ENCODE measurements around the gene EFNA1.
"Not testable (repeated sequence)": the region's sequence is repeated elsewhere in the genome, so short reads cannot be mapped to it uniquely, and the experiment has no call there.

The EFNA1 gene

GRCh38 chr1:155110826-155111225 lies 16.9 kb upstream of the EFNA1 start:
- Histone ChIP-seq H3K9me3 (ENCODE audit: control insufficient read depth, insufficient read depth, low read length) (no peaks in the 10 kb centered on the region), H3K4me3 (ENCODE audit: low read length) (no peak overlapping the region), H3K27ac (ENCODE audit: low read length) (no peak overlapping the region), H3K36me3 (ENCODE audit: control insufficient read depth, insufficient read depth, low read length) (no peaks in the 10 kb centered on the region), H3K4me1 (ENCODE audit: control insufficient read depth, insufficient read depth, low read length) (0 out of 2 replicates have a peak, but pooled peaks cover 2% of the 10 kb centered on the region), H3K27me3 (ENCODE audit: control insufficient read depth, insufficient read depth, low read length) (no peaks in the 10 kb centered on the region; the same call in 1 of the 2 replicates)
- WGBS (ENCODE audit: insufficient coverage, insufficient read length): no CpG with 5 or more reads among the region's 8 CpGs
- DNase-seq (ENCODE audit: low read depth, low spot score): no peak

- no peak for DNase-seq (ENCODE audit: low read depth, low spot score)
- Histone ChIP-seq H3K4me3 (ENCODE audit: low read length) (no peak overlapping the region), H3K27me3 (ENCODE audit: control insufficient read depth, insufficient read depth, low read length) (no peaks in the 10 kb centered on the region; the same call in 1 of the 2 replicates), H3K36me3 (ENCODE audit: control insufficient read depth, insufficient read depth, low read length) (no peaks in the 10 kb centered on the region), H3K4me1 (ENCODE audit: control insufficient read depth, insufficient read depth, low read length) (0 out of 2 replicates have a peak, but pooled peaks cover 2% of the 10 kb centered on the region), H3K9me3 (ENCODE audit: control insufficient read depth, insufficient read depth, low read length) (no peaks in the 10 kb centered on the region), H3K27ac (ENCODE audit: low read length) (no peak overlapping the region)
- no CpG with 5 or more reads among the region's 5 CpGs for WGBS (ENCODE audit: insufficient coverage, insufficient read length)
These were observed 14.2 kb upstream of the EFNA1 start for GRCh38 chr1:155113450-155113980.

GRCh38 chr1:155116113-155116764 lies 11.4 kb upstream of the EFNA1 start:
- no peaks in the 10 kb centered on the region for H3K36me3 ChIP-seq (ENCODE audit: control insufficient read depth, insufficient read depth, low read length)
- no peak for DNase-seq (ENCODE audit: low read depth, low spot score)
- H3K4me3 ChIP-seq (ENCODE audit: low read length): no peak overlapping the region
- H3K4me1 ChIP-seq (ENCODE audit: control insufficient read depth, insufficient read depth, low read length): 0 out of 2 replicates have a peak, but pooled peaks cover 2% of the 10 kb centered on the region
- peaks cover 3% of the 10 kb centered on the region for H3K27me3 ChIP-seq (ENCODE audit: control insufficient read depth, insufficient read depth, low read length)
- no CpG with 5 or more reads among the region's 5 CpGs for WGBS (ENCODE audit: insufficient coverage, insufficient read length)
- no peaks in the 10 kb centered on the region for H3K9me3 ChIP-seq (ENCODE audit: control insufficient read depth, insufficient read depth, low read length)
- no peak overlapping the region for H3K27ac ChIP-seq (ENCODE audit: low read length)

DNA sequence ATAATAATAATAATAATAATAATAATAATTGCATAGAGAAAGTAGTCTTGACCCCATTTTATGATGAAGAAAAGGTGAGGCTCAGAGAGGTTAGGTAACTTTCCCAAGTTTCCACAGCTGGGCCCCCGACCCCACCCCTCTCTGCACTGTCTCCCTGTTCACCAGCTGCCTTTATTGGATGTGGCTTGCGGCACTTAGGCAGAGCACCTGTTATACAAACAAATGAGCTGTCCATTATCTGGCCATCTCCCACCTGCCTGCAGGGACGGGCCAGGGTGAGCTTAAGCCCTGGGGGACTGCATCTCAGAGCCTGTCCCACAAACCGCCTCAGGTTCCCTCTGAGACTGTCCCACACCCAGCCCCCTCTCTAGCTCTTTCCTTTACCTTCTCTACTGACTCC lies 10.1 kb upstream of the EFNA1 start:
- no peaks in the 10 kb centered on the region for H3K9me3 ChIP-seq (ENCODE audit: control insufficient read depth, insufficient read depth, low read length)
- WGBS (ENCODE audit: insufficient coverage, insufficient read length): no CpG with 5 or more reads among the region's 4 CpGs
- peaks cover 3% of the 10 kb centered on the region; the same call in 1 of the 2 replicates for H3K27me3 ChIP-seq (ENCODE audit: control insufficient read depth, insufficient read depth, low read length)
- no peak overlapping the region for H3K27ac ChIP-seq (ENCODE audit: low read length)
- no peak for DNase-seq (ENCODE audit: low read depth, low spot score)
- no peaks in the 10 kb centered on the region for H3K4me1 ChIP-seq (ENCODE audit: control insufficient read depth, insufficient read depth, low read length)
- H3K36me3 ChIP-seq (ENCODE audit: control insufficient read depth, insufficient read depth, low read length): no peaks in the 10 kb centered on the region
- no peak overlapping the region for H3K4me3 ChIP-seq (ENCODE audit: low read length)

DNA sequence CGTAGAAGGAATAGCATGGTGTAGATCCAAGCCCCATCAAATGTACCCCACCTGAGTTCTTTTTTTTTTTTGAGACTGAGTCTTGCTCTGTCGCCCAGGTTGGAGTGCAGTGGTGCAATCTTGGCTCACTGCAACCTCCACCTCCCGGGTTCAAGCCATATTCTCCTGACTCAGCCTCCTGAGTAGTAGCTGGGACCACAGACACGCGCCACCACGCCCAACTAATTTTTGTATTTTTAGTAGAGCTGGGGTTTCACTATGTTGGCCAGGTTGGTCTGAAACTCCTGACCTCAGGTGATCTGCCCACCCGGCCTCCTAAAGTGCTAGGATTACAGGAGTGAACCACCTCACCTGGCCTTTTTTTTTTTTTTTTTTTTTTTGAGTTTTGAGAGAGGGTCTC lies 9.6 kb upstream of the EFNA1 start:
- H3K9me3 ChIP-seq (ENCODE audit: control insufficient read depth, insufficient read depth, low read length); H3K4me1 ChIP-seq (ENCODE audit: control insufficient read depth, insufficient read depth, low read length); H3K27me3 ChIP-seq (ENCODE audit: control insufficient read depth, insufficient read depth, low read length); H3K27ac ChIP-seq (ENCODE audit: low read length); H3K4me3 ChIP-seq (ENCODE audit: low read length); H3K36me3 ChIP-seq (ENCODE audit: control insufficient read depth, insufficient read depth, low read length); DNase-seq (ENCODE audit: low read depth, low spot score): not testable (repeated sequence)
- no CpG with 5 or more reads among the region's 7 CpGs for WGBS (ENCODE audit: insufficient coverage, insufficient read length)

GRCh38 chr1:155120253-155120652 lies 7.4 kb upstream of the EFNA1 start:
- H3K36me3 ChIP-seq (ENCODE audit: control insufficient read depth, insufficient read depth, low read length): no peaks in the 10 kb centered on the region
- H3K27me3 ChIP-seq (ENCODE audit: control insufficient read depth, insufficient read depth, low read length): peaks cover 5% of the 10 kb centered on the region; the same call in 1 of the 2 replicates
- no CpG with 5 or more reads among the region's 6 CpGs for WGBS (ENCODE audit: insufficient coverage, insufficient read length)
- no peaks in the 10 kb centered on the region for H3K9me3 ChIP-seq (ENCODE audit: control insufficient read depth, insufficient read depth, low read length)
- peaks cover 3% of the 10 kb centered on the region; the same call in 1 of the 2 replicates for H3K4me1 ChIP-seq (ENCODE audit: control insufficient read depth, insufficient read depth, low read length)
- no peak for DNase-seq (ENCODE audit: low read depth, low spot score)
- H3K4me3 ChIP-seq (ENCODE audit: low read length): no peak overlapping the region
- no peak overlapping the region for H3K27ac ChIP-seq (ENCODE audit: low read length)

DNA sequence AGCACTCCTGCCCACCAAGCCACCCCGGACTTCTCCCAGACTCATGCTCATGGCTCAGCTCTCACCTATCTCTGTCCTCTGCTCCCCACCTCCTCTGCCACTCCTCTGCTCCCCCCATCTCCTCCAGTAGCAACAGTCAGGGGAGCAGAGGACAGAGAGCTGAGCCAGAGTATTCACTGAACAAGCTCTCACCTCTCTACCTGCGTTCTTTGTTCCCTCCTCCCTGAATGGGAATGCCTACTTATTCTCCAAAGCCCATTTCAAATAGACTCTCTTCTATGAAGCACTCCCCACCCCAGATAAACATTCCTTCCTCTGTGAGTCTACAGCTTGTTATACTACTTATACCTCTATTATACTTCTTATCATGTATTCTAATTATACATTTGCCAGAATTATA lies 6.4 kb upstream of the EFNA1 start:
- Histone ChIP-seq H3K4me3 (ENCODE audit: low read length) (no peak overlapping the region), H3K27ac (ENCODE audit: low read length) (no peak overlapping the region), H3K9me3 (ENCODE audit: control insufficient read depth, insufficient read depth, low read length) (no peaks in the 10 kb centered on the region), H3K4me1 (ENCODE audit: control insufficient read depth, insufficient read depth, low read length) (peaks cover 8% of the 10 kb centered on the region), H3K27me3 (ENCODE audit: control insufficient read depth, insufficient read depth, low read length) (peaks cover 14% of the 10 kb centered on the region; the same call in 1 of the 2 replicates), H3K36me3 (ENCODE audit: control insufficient read depth, insufficient read depth, low read length) (no peaks in the 10 kb centered on the region)
- no CpG with 5 or more reads among the region's 2 CpGs for WGBS (ENCODE audit: insufficient coverage, insufficient read length)
- no peak for DNase-seq (ENCODE audit: low read depth, low spot score)

- WGBS (ENCODE audit: insufficient coverage, insufficient read length): no CpG with 5 or more reads among the region's 2 CpGs
- DNase-seq (ENCODE audit: low read depth, low spot score): no peak
- Histone ChIP-seq H3K27me3 (ENCODE audit: control insufficient read depth, insufficient read depth, low read length) (peaks cover 25% of the 10 kb centered on the region), H3K27ac (ENCODE audit: low read length) (no peak overlapping the region), H3K4me3 (ENCODE audit: low read length) (no peak overlapping the region), H3K4me1 (ENCODE audit: control insufficient read depth, insufficient read depth, low read length) (peaks cover 12% of the 10 kb centered on the region), H3K36me3 (ENCODE audit: control insufficient read depth, insufficient read depth, low read length) (no peaks in the 10 kb centered on the region), H3K9me3 (ENCODE audit: control insufficient read depth, insufficient read depth, low read length) (no peaks in the 10 kb centered on the region)
These were observed 5.4 kb upstream of the EFNA1 start for GRCh38 chr1:155122308-155122707.

DNA sequence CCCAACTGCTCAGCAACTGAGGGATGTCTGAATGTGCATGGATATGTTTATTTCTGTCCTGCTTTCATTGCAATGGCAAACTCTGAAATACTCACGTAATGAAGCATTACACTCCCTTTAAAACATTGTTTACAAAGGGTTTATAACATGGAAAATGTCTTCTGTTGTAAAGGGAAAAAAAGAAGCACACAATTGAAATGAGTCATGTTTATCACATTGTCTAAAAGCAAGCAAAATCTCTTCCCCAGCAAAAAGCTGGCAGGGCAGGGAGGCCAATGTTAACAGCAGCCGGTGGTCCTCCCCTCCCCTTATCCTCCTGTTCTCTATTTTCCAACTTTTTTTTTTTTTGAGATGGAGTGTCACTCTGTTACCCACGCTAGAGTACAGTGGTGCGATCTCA lies 3.9 kb upstream of the EFNA1 start:
- Histone ChIP-seq H3K4me3 (ENCODE audit: low read length) (no peak overlapping the region), H3K27ac (ENCODE audit: low read length) (no peak overlapping the region), H3K4me1 (ENCODE audit: control insufficient read depth, insufficient read depth, low read length) (peaks cover 13% of the 10 kb centered on the region), H3K27me3 (ENCODE audit: control insufficient read depth, insufficient read depth, low read length) (peaks cover 31% of the 10 kb centered on the region), H3K9me3 (ENCODE audit: control insufficient read depth, insufficient read depth, low read length) (no peaks in the 10 kb centered on the region), H3K36me3 (ENCODE audit: control insufficient read depth, insufficient read depth, low read length) (no peaks in the 10 kb centered on the region)
- no CpG with 5 or more reads among the region's 4 CpGs for WGBS (ENCODE audit: insufficient coverage, insufficient read length)
- DNase-seq (ENCODE audit: low read depth, low spot score): no peak

DNA sequence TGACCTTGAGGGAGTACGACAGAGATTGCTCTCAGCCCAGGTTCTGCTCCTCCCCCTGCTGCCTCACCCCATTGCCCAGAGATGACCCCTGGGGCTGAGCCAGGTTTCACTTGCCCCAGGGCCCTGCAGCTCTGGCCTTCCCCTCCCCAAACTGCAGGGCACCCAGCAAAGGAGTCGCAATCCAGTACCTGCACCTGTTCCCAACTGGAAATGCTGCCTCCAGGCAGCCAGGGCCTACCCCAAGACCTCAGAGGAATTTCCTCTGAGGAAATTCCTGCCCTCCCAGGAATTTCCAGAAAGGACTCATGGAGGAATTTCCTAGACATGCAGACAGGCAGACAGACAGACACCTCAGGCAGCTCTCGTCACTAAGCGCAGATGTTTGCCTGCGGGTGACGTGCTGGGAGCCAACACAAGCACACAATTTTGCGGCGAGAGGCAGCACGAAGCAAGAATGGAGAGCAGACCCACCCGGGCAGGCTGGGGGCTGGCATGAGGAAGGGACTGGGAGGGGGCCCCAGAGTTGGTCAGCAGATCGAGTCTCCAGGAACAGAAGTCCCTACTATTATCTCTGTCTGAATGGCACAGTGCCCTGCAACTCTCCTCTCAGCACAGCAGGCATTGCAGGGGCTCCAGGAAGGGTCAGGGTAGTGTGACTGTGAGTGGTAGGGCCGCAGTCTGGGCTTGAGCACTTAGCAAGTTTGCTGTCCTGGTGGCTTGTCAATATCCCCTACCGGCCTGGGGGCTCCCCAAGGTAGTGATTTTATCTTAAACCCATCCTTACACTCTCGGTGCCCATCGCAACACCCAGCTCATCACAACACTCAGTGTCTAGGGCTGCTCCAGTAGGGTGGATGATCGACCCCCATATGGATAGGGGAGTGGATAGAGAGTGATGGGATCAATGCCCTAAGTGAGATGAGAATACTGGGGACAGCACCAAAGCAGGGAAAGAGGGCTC lies 2.9 kb upstream of the EFNA1 start:
- peaks cover 31% of the 10 kb centered on the region for H3K27me3 ChIP-seq (ENCODE audit: control insufficient read depth, insufficient read depth, low read length)
- no peak for DNase-seq (ENCODE audit: low read depth, low spot score)
- no peaks in the 10 kb centered on the region for H3K36me3 ChIP-seq (ENCODE audit: control insufficient read depth, insufficient read depth, low read length)
- H3K4me3 ChIP-seq (ENCODE audit: low read length): no peak overlapping the region
- H3K4me1 ChIP-seq (ENCODE audit: control insufficient read depth, insufficient read depth, low read length): peaks cover 22% of the 10 kb centered on the region
- no peaks in the 10 kb centered on the region for H3K9me3 ChIP-seq (ENCODE audit: control insufficient read depth, insufficient read depth, low read length)
- WGBS (ENCODE audit: insufficient coverage, insufficient read length): no CpG with 5 or more reads among the region's 16 CpGs
- H3K27ac ChIP-seq (ENCODE audit: low read length): no peak overlapping the region

Measured in iPS DF 6.9 (cell line).